CD4-positive, alpha-beta T cell treated with Interleukin-17A for 4 hours (primary cell): ENCODE measurements around the gene ROCK2.

Experiments used
- DNase-seq: peaks from one replicate; pipeline ENCODE4 v3.0.0-alpha.2; 2020; ENCODE audit warnings: mixed read lengths

ROCK2 gene

GRCh38 chr2:11144077-11144737, 200.2 kb downstream of the ROCK2 start:
- no peak for DNase-seq

- DNase-seq = no peak
Observed at GRCh38 chr2:11142987-11143386, 201.4 kb downstream of the ROCK2 start.

DNA sequence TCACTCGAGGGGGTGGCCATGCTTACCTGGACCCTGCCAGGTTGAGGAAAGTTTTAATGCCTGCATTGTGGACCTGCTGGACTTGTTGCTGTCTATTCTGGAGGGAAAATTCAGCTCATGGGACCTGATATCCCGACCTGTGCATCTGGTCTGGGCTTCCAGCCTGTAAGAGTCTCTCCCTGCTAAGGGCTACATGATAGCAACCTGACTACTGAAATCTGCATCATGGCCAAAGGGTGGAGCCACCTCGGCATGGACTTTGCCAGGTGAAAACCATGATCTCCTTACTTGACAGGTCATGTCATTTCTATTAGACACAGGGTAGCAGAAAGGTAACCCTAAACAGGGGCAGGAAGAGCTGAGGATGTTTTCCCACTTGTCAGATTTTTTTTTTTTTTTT, 202.1 kb downstream of the ROCK2 start:
- no peak for DNase-seq

- no peak for DNase-seq
Observed at GRCh38 chr2:11141319-11141718, 203.1 kb downstream of the ROCK2 start.

DNA sequence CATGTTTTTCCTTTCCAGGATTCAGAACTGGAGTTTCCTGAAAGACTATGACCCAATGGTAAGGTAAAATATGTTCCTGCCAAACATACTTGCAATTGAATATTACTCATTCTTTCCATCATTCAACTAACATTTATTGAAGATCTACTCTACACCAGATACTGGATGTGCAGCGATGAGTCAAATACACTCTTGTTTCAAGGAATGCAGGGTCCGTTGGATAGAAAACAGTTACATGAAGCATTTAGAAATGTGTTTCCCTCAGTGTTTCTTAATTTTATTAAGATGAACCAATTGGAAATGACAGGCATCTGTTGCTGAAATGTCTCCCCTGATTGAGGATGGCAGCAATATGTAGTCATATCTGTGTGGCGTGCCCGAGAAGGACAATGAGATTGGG, 203.9 kb downstream of the ROCK2 start:
- DNase-seq = no peak

DNA sequence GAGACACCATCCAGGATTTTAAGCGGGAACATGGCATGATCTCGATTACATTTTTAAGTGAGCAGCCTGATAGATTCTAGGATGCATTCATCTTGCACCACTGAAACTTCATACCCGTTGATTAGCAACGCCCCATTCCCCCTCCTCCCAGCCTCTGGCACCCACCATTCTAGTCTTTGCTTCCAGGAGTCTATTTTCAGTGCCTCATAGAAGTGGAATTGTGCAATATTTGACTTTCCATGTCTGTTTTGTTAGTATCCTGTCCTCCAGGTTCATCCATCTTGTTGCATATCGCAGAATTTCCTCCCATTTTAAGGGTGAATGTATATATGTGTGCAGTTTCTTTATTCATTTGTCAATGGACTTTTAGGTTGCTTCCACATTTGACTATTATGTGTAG, 210.1 kb downstream of the ROCK2 start:
- DNase-seq = no peak

DNA sequence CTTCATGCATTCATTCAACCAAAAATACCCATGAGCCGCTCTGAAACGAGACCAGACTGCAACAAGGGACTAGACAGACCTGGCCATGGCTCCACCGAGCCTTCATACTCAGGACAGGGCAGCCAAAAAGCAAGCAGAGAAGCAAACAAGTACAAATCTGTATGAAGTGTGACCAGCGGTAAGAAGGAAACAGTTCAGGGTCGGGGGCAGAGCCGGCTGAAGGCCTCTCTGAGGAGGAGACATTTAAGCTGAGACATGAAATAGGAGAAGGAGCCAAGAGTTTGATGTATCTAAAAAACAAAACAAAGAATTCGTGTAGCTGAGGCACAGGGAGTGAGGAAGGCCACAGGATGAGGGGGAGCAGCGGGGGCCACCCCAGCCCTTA, 210.5 kb downstream of the ROCK2 start:
- no peak for DNase-seq

- DNase-seq = no peak
Observed at GRCh38 chr2:11133238-11133935, 211.0 kb downstream of the ROCK2 start.

- DNase-seq = peak; percentile 29
Observed at GRCh38 chr2:11132036-11132671, 212.3 kb downstream of the ROCK2 start.

- no peak for DNase-seq
Observed at GRCh38 chr2:11131166-11131920, 213.1 kb downstream of the ROCK2 start.
